MM.1S (cell line): Measurements from ENCODE around the gene DNAJB5.

Experiments used
- CTCF ChIP-seq: fragments of 300-600 bp; sonication (generic); IDR thresholded peaks from 2 replicates; pipeline ENCODE4 v1.5.1; 2016; ENCODE audit warnings: antibody characterized with exemption, low read length, mixed read lengths
- EZH2 ChIP-seq: fragments of 300-600 bp; sonication (generic); optimal IDR thresholded peaks from 2 replicates; pipeline ENCODE3; 2017; ENCODE audit warnings: low read depth, mild to moderate bottlenecking, antibody characterized with exemption, low read length, mixed read lengths
- EZH2phosphoT487 ChIP-seq: fragments of 300-600 bp; sonication (generic); IDR thresholded peaks from 2 replicates; pipeline ENCODE4 v1.6.1; 2018; ENCODE audit warnings: antibody characterized with exemption, low read length

GRCh38 chr9:34974664-34975063, 14.9 kb upstream of the DNAJB5 start:
- no peak for TF ChIP-seq CTCF
- no peak for TF ChIP-seq EZH2phosphoT487
- TF ChIP-seq EZH2: no peak
